HG02870 (cell line): Measurements from ENCODE around the gene ELMO1.

ENCODE experiments used
- ATAC-seq: cut with Tn5 transposase; IDR thresholded peaks from one replicate; pipeline ENCODE4 v1.9.1; 2021; ENCODE audit warnings: mild to moderate bottlenecking, moderate library complexity; ENCODE audit not compliant: unreplicated experiment

The ELMO1 gene

GRCh38 chr7:37234334-37234733, 214.3 kb downstream of the ELMO1 start:
- no peak for ATAC-seq

DNA sequence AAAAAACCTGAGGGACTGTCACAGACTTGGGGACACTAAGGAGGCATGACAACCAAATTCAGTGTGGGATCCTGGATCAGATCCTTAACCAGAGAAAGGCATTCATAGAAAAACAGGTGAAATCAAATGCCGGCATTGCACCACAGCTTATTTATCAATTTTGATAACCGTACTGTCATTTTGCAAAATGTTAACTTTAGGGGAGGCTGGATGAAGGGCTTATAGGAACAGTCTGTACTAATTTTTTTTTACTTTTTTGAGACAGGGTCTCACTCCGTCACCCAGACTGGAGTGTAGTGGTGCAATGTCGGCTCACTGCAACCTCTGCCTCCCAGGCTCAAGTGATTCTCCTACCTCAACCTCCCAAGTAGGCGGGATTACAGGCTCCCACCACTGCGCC, 217.1 kb downstream of the ELMO1 start:
- no peak for ATAC-seq

GRCh38 chr7:37230221-37230620, 218.4 kb downstream of the ELMO1 start:
- ATAC-seq = no peak

DNA sequence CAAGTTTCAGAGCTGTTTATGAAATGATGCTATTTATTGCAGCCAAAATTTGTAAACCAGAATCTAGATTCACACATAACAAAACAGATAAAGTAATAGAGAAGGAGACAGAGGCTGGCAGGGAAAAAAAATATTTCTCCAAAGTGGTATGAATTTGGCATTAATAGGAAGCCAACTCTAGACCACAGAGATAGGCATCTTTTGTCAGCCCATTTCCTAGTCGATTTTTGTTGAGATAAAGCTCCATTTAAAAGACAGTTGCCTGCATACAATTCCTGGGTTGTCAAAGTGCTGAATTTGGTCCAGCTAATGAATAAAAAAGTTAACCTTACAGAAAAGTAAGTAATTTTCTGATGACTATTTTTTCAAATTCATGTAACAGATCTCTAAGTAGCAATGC, 219.3 kb downstream of the ELMO1 start:
- ATAC-seq = no peak

DNA sequence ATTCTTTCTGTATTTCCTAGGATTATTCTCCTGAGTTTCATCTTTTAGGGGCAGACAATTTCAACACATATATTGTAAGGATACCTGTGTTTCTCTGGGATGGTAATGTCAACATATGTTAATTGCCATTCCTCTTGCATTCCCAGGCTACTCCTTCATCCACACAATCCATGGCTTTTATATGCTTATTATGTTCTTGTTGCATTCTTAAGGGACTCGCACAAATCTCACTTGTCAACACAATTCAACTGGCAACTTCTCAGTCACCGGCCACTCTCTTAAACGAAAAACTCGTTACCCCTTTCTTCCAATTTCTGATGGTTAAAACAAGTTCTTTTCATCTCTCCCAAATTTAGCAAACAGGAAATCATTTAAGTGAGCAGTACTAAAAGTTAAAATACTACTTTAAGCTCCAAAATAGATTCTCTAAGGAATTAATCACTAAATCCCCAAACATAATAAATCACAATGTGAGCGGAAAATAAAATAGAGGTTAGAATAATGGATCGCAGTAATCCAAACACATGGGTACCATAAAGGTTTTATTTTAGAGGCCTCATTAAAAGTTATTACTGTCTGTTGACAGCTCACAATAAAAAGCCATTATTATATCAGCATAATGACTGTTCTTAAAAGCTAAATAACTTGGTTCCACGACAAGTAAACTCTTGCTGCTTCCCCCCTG, 223.2 kb downstream of the ELMO1 start:
- ATAC-seq = no peak

DNA sequence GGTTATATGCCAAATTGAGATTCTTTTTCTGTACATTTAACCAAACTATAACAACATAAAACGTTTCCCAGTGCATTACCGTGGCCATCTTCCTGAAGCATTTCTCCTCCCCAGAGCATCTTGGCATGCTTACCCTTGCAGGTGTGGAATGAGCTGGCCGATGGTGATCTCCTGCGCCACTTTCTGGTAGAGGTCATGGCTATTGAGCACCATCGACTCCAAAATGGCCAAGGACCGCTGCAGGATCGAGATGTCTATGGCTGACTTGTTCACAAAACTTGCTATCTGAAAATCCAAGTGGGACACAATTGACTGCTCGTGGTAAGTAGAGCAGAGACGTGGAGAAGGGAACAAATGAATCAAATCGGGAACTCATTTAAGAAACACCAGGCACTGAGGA, 223.9 kb downstream of the ELMO1 start:
- ATAC-seq = no peak

- ATAC-seq = no peak
These were observed 228.0 kb downstream of the ELMO1 start for GRCh38 chr7:37220664-37221063.

DNA sequence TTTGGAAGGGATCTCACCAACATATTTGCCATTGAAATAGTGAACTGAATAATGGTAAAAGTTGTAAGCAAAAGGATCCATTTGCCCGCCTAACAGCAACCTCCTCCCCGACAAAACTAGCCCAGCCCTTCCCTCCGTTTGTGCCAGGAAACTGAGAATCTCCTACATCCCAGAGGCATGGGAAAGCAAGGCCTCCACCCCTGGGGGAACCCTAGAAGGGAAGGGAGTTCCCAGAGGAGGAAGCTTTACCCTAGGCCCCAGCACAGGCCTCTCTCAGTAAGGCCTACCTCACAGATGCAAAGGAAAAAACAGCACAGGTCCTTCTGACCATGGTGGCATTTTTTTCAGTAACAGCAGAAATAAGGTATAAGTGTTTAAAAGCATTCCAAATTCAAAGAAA, 229.7 kb downstream of the ELMO1 start:
- ATAC-seq = no peak

DNA sequence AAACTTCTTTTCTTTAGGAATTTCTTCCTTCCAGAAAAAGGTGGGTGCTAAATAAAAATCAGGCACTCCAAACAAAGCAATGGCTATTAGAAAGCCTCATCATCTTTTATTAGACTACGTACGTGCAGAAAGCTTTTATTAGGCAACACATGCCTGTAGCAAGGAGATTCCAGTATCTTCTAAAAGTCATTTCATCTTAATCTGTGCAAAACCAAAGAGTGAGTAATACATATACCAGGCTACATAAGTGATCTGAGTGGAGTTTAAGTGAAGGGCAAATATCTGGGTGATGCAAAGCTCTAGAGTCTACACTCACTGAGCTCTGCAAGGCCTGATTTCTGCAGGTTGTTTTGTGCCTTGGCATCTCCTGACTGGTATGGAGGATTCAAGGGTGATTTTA, 231.7 kb downstream of the ELMO1 start:
- no peak for ATAC-seq

DNA sequence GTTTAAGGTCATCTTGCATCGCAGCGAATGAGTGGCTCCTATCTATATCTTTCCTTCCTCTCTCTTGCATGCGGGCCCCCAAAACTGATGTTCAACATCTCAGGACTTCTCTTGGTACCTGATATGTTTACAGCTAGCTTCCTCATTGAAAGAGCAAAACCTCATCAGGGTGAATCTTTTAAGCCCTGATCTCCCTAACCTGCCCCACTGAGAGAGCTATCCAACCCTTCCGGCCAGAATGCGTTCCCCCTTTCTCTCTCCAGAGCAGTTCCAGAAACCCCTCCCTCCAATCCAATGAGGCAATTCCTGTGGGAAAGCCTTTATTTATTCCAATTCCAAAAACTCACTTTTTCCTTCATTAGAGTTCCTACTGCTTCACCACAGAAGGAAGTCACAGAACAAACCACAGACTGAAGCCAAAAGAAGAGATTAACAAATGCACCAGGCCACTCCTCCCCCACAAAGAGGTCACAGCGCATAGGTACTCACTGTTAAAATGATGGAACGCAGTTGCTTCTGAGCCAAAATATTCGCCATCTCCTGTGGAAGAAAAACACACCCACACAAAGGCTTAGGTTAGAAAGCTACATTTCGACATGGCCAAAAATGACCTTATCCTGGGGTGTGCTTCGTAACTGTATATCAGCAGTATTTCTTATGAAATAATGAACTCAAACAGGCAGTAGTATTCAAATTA, 232.4 kb downstream of the ELMO1 start:
- ATAC-seq = no peak

GRCh38 chr7:37215290-37215923, 233.3 kb downstream of the ELMO1 start:
- ATAC-seq = no peak

GRCh38 chr7:37212556-37212955, 236.1 kb downstream of the ELMO1 start:
- ATAC-seq = no peak

GRCh38 chr7:37212051-37212450, 236.6 kb downstream of the ELMO1 start:
- peak; percentile 63 for ATAC-seq

DNA sequence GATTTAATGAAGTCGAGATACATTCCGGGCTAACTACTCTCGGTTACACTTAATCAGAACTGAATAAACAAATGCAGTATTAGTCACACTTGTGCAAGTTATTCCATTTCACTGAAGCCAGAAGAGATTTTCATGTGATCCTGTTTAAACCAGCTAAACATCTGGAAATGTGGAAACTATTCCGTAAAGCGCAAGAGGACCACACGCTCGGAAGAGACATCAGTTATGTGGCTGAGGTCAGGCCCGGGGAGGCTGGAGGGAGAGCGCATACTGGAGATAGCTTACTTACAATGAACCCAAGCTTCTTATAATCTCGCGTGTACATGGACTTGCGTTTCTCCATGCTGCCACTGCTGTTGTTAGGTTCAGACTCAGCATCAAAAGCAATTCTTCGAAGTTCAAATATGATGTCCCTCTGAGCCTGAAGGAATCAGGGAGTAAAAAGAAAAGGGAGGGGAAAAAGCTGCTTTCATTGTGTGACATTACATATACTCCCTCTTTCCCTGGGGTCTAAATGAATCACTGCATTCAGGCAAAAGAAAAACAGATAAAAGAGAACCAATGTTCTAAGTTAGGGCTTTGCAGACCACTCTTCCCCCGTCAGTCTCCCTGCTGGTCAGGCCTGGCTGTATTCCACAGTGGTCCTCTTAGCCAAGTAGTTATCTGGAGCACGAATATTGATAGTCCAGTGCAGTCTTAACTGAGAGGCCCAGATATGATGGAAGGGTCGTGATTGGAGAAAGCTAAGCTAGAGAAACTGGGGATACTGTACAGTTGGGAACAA, 237.4 kb downstream of the ELMO1 start:
- ATAC-seq = no peak

- no peak for ATAC-seq
These were observed 239.5 kb downstream of the ELMO1 start for GRCh38 chr7:37209195-37209594.

DNA sequence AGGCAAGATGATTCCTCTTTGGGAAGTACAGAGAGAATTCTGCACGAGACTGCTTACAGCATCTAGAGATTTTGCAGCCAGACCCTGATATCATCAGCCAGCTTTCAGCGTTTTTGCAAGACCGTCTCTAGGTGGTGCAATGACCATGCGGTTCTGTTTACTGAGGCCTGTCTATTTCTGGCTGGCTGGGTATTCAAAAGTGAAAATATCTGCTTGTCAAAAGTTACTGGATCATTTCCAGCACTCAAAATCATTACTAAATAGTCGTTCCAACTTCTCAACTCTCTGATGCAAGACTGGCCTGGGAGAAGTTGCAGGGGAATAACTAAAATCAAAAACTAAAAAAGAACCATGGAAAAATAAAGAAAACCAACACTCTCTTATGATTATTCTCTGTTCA, 240.1 kb downstream of the ELMO1 start:
- peak; percentile 76 for ATAC-seq

- ATAC-seq = no peak
These were observed 242.5 kb downstream of the ELMO1 start for GRCh38 chr7:37206192-37206591.

DNA sequence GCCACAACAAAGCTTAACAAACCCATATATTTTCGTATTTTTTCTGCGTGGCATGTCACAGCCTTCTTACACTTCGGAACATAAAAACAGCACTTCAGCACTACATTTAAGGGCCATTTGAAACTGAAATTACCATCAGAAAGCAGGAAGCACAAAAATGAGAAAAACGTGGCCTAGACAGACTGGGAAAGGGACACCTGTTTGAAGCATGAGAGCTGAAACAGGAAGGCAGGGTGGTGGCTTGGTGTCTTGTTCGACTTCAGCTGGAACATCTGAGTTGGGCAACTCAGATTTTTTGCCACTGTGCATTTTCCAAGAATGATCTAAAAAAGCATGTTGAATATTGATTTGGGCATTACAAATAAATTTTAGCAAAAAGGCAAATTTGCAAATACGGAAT, 243.2 kb downstream of the ELMO1 start:
- ATAC-seq = no peak

GRCh38 chr7:37201876-37202198, 246.8 kb downstream of the ELMO1 start:
- ATAC-seq = no peak

GRCh38 chr7:37201003-37201875, 247.4 kb downstream of the ELMO1 start:
- ATAC-seq = peak; percentile 52
